Ectodermal cell (in vitro differentiated cells): ENCODE results near the gene CBR1.

Source experiments
- H3K27ac ChIP-seq: 2 replicates; pipeline ENCODE4 v1.7.0; 2013; ENCODE audit warnings: mild to moderate bottlenecking, low read depth, low read length; ENCODE audit not compliant: insufficient read depth, poor library complexity, severe bottlenecking
- H3K27me3 ChIP-seq: 2 replicates; pipeline ENCODE4 v1.7.0; 2013; ENCODE audit warnings: mild to moderate bottlenecking, low read length; ENCODE audit not compliant: insufficient read depth, control insufficient read depth, poor library complexity, severe bottlenecking
- H3K36me3 ChIP-seq: one replicate; pipeline ENCODE4 v1.7.0; 2013; ENCODE audit warnings: low read length; ENCODE audit not compliant: control insufficient read depth, insufficient read depth
- H3K4me1 ChIP-seq: one replicate; pipeline ENCODE4 v1.7.0; 2013; ENCODE audit warnings: low read length; ENCODE audit not compliant: control insufficient read depth, insufficient read depth
- H3K4me3 ChIP-seq: 2 replicates; pipeline ENCODE4 v1.7.0; 2013; ENCODE audit warnings: low read depth, low read length, control low read depth; ENCODE audit not compliant: insufficient read depth
- H3K9me3 ChIP-seq: 2 replicates; pipeline ENCODE4 v1.7.0; 2013; ENCODE audit warnings: mild to moderate bottlenecking, low read length, moderate library complexity; ENCODE audit not compliant: control insufficient read depth
- WGBS, 2 experiments: methylation state at CpG; one replicate each; pipeline ENCODE4 v1.1.7; 2013; ENCODE audit warnings: missing lambda C conversion rate in 2 of 2; 5-methylcytosine and 5-hydroxymethylcytosine counted together

CBR1 gene

DNA sequence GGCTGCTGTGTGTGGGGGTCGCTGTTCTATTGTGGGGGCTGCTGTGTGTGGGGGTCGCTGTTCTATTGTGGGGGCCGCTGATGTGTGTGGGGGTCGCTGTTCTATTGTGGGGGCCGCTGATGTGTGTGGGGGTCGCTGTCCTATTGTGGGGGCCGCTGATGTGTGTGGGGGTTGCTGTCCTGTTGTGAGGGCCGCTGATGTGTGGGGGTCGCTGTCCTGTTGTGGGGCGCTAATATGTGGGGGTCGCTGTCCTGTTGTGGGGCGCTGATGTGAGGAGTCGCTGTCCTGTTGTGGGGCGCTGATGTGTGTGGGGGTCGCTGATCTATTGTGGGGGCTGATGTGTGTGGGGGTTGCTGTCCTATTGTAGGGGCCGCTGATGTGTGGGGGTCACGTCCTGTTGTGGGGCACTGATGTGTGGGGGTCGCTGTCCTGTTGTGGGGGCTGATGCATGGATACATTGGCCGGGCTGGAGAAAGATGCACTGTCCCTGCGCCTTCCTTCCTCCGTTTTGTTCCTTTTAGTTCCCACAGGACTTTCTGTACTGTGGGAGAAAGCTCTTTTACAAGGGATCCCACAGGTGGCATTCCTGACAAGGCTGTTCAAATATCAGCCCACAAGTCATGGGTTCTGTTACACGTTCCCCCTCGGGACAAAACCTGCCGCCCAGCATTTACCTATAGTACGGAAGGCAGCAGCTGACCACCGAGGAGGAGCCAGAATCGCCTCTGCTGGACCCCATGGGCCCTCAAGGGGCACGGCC, 37.0 kb upstream of the CBR1 start:
- H3K27me3 ChIP-seq = no peaks in the 10 kb centered on the region
- H3K27ac ChIP-seq = no peak overlapping the region
- H3K4me3 ChIP-seq = no peak overlapping the region
- WGBS, 2 experiments = 95% methylated on average over 25 to 27 of the region's 28 CpGs
- no peaks in the 10 kb centered on the region for H3K9me3 ChIP-seq
- peaks cover 5% of the 10 kb centered on the region for H3K36me3 ChIP-seq
- no peaks in the 10 kb centered on the region for H3K4me1 ChIP-seq

GRCh38 chr21:36034211-36034913, 35.5 kb upstream of the CBR1 start:
- 87% methylated on average over 16 of the region's 16 CpGs for WGBS, 2 experiments
- Histone ChIP-seq H3K36me3 (peaks cover 5% of the 10 kb centered on the region), H3K27ac (no peak overlapping the region), H3K4me3 (no peak overlapping the region), H3K9me3 (no peaks in the 10 kb centered on the region), H3K27me3 (no peaks in the 10 kb centered on the region), H3K4me1 (no peaks in the 10 kb centered on the region)

DNA sequence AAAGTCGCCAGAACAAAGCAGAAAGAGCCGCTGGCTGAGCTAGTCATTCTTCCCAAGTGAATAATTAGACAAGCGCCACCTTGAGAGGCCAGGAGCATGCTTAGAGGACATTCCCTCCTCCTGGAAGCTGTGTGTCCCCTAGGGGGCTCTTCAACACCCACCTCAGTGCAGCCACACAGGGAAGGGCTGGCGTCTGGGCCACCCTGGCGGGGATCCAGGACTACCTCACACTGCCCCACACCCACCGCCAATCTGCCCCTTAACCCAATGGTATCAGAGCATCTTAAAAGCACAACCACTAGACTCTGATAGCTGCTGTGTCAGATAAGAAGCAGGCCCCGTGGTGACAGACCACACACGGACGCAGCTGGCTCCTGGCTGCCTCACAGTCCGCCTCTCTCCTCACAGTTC, 34.4 kb upstream of the CBR1 start:
- WGBS, 2 experiments = 82 to 87% methylated on average over 10 of the region's 10 CpGs
- peaks cover 5% of the 10 kb centered on the region for H3K36me3 ChIP-seq
- no peaks in the 10 kb centered on the region for H3K4me1 ChIP-seq
- no peaks in the 10 kb centered on the region for H3K9me3 ChIP-seq
- no peaks in the 10 kb centered on the region for H3K27me3 ChIP-seq
- peak overlapping the region; percentile 60 for H3K27ac ChIP-seq
- H3K4me3 ChIP-seq = no peak overlapping the region

GRCh38 chr21:36038701-36039497, 30.9 kb upstream of the CBR1 start:
- no peak overlapping the region for H3K4me3 ChIP-seq
- no peaks in the 10 kb centered on the region for H3K9me3 ChIP-seq
- H3K27ac ChIP-seq = no peak overlapping the region
- H3K36me3 ChIP-seq = peaks cover 25% of the 10 kb centered on the region
- no peaks in the 10 kb centered on the region for H3K4me1 ChIP-seq
- 94% methylated on average over 17 of the region's 17 CpGs for WGBS, 2 experiments
- no peaks in the 10 kb centered on the region for H3K27me3 ChIP-seq

DNA sequence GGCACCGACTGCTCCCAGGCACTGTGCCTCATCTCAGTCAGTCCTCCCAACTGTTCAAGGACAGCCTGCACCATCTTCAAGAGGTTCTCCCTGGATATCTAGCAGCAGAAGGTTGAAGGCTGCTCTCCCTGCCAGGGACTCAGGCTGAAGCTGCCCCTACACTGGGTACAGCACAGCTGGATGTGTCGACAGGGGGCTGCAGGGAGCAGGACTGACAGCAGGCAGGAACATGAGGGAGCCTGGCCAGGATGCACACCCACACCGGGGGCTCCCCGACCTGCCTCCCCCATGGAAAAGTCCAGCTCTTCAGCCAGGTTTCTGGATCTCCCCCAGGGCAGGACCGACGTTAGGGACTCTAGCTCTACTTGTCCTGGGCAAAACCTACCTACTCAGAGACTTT, 30.0 kb upstream of the CBR1 start:
- Histone ChIP-seq H3K36me3 (peaks cover 34% of the 10 kb centered on the region), H3K9me3 (no peaks in the 10 kb centered on the region), H3K4me3 (no peak overlapping the region), H3K27ac (no peak overlapping the region), H3K4me1 (no peaks in the 10 kb centered on the region), H3K27me3 (no peaks in the 10 kb centered on the region)
- 87 to 94% methylated on average over 6 of the region's 6 CpGs for WGBS, 2 experiments

- WGBS, 2 experiments = 88 to 95% methylated on average over 2 of the region's 2 CpGs
- Histone ChIP-seq H3K4me3 (no peak overlapping the region), H3K36me3 (peaks cover 35% of the 10 kb centered on the region), H3K9me3 (no peaks in the 10 kb centered on the region), H3K27me3 (no peaks in the 10 kb centered on the region), H3K27ac (no peak overlapping the region), H3K4me1 (no peaks in the 10 kb centered on the region)
These were observed 29.4 kb upstream of the CBR1 start for GRCh38 chr21:36040389-36040788.

- 92 to 100% methylated on average over 1 of the region's 1 CpG for WGBS, 2 experiments
- H3K4me3 ChIP-seq = no peak overlapping the region
- no peak overlapping the region for H3K27ac ChIP-seq
- H3K9me3 ChIP-seq = no peaks in the 10 kb centered on the region
- no peaks in the 10 kb centered on the region for H3K4me1 ChIP-seq
- peaks cover 43% of the 10 kb centered on the region for H3K36me3 ChIP-seq
- no peaks in the 10 kb centered on the region for H3K27me3 ChIP-seq
These were observed 27.9 kb upstream of the CBR1 start for GRCh38 chr21:36041910-36042309.

- H3K9me3 ChIP-seq = no peaks in the 10 kb centered on the region
- H3K27ac ChIP-seq = no peak overlapping the region
- H3K27me3 ChIP-seq = no peaks in the 10 kb centered on the region
- H3K36me3 ChIP-seq = peaks cover 48% of the 10 kb centered on the region
- H3K4me1 ChIP-seq = no peaks in the 10 kb centered on the region
- H3K4me3 ChIP-seq = no peak overlapping the region
- 88 to 90% methylated on average over 10 of the region's 10 CpGs for WGBS, 2 experiments
These were observed 25.8 kb upstream of the CBR1 start for GRCh38 chr21:36044056-36044455.

DNA sequence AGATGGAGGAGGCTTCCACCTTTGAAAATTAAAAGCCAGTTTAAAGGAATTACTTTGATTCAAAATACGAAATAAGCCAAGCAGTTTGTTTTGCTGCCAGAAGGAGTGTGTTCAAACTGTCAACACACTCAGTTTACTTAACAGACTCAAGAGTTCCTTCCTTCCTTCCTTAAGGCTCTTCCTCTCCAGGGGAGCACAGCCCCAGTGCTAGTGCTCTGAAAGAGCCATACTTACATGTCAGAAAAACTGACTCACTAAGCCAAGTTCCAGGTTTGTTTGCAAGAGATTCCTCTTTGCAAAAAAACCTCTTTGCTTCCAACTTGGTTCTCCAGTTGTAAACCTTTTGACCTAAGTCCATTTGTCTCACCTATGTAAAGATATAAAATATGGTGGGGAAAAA, 23.8 kb upstream of the CBR1 start:
- Histone ChIP-seq H3K4me3 (no peak overlapping the region), H3K4me1 (no peaks in the 10 kb centered on the region), H3K9me3 (no peaks in the 10 kb centered on the region), H3K36me3 (peaks cover 59% of the 10 kb centered on the region), H3K27me3 (no peaks in the 10 kb centered on the region), H3K27ac (no peak overlapping the region)
- 95 to 96% methylated on average over 1 of the region's 1 CpG for WGBS, 2 experiments

GRCh38 chr21:36047139-36047538, 22.7 kb upstream of the CBR1 start:
- Histone ChIP-seq H3K27me3 (no peaks in the 10 kb centered on the region), H3K4me3 (no peak overlapping the region), H3K9me3 (no peaks in the 10 kb centered on the region), H3K27ac (no peak overlapping the region), H3K4me1 (no peaks in the 10 kb centered on the region), H3K36me3 (peaks cover 55% of the 10 kb centered on the region)
- WGBS, 2 experiments = 84 to 90% methylated on average over 7 of the region's 7 CpGs
